Measurements from ENCODE around the gene PRAMEF8.
"Not testable (repeated sequence)": the region's sequence is repeated elsewhere in the genome, so short reads cannot be mapped to it uniquely, and the experiment has no call there.

The PRAMEF8 gene

GRCh38 chr1:13246554-13246871 lies 38.4 kb downstream of the PRAMEF8 start:
- H2BK12ac ChIP-seq (ENCODE audit: low read length); H2BK5ac ChIP-seq (ENCODE audit: low read length); H3K4me1 ChIP-seq (ENCODE audit: control insufficient read depth in 2 of 2, insufficient read depth in 1 of 2, low read depth in 1 of 2, low read length in 2 of 2); H3K27me3 ChIP-seq (ENCODE audit: control insufficient read depth in 3 of 3, insufficient read depth in 3 of 3, low read depth in 1 of 3, low read length in 3 of 3); H4K91ac ChIP-seq (ENCODE audit: low read depth, low read length, poor library complexity); H3K4me3 ChIP-seq (ENCODE audit: low read length in 2 of 2); H2AK5ac ChIP-seq (ENCODE audit: low read depth, low read length); H3K36me3 ChIP-seq (replicated peaks in 1 of 2; ENCODE audit: control insufficient read depth in 2 of 2, insufficient read depth in 2 of 2, low read length in 2 of 2); H3K9me3 ChIP-seq (replicated peaks in 1 of 2; ENCODE audit: control insufficient read depth in 2 of 2, insufficient read depth in 1 of 2, low read depth in 1 of 2, low read length in 2 of 2); H3K9ac ChIP-seq (ENCODE audit: low read depth, low read length, poor library complexity); H3K4me2 ChIP-seq (ENCODE audit: insufficient read depth, low read length, poor library complexity, severe bottlenecking); H2AFZ ChIP-seq (ENCODE audit: low read length); H3K18ac ChIP-seq (ENCODE audit: low read length); H2BK15ac ChIP-seq (ENCODE audit: low read length); H2BK120ac ChIP-seq (ENCODE audit: low read depth, low read length); DNase-seq (ENCODE audit: low spot score); H3K4ac ChIP-seq (ENCODE audit: low read length); H3K79me1 ChIP-seq (ENCODE audit: low read depth, low read length); H3K23ac ChIP-seq (ENCODE audit: low read depth, low read length, poor library complexity); H3K27ac ChIP-seq (replicated peaks; ENCODE audit: low read length); H3K14ac ChIP-seq (ENCODE audit: low read length); H4K8ac ChIP-seq (ENCODE audit: low read depth, low read length): not testable (repeated sequence)
- no CpG with 5 or more reads among the region's 2 CpGs for WGBS, 2 donors (ENCODE audit: extremely low coverage in 2 of 2, insufficient read length in 2 of 2, insufficient replicate concordance in 1 of 2)

- not testable (repeated sequence) for DNase-seq (ENCODE audit: low spot score); H3K4me1 ChIP-seq (ENCODE audit: control insufficient read depth in 2 of 2, insufficient read depth in 1 of 2, low read depth in 1 of 2, low read length in 2 of 2); H3K9ac ChIP-seq (ENCODE audit: low read depth, low read length, poor library complexity); H2AK5ac ChIP-seq (ENCODE audit: low read depth, low read length); H3K27ac ChIP-seq (replicated peaks; ENCODE audit: low read length); H3K27me3 ChIP-seq (ENCODE audit: control insufficient read depth in 3 of 3, insufficient read depth in 3 of 3, low read depth in 1 of 3, low read length in 3 of 3); H3K14ac ChIP-seq (ENCODE audit: low read length); H3K36me3 ChIP-seq (replicated peaks in 1 of 2; ENCODE audit: control insufficient read depth in 2 of 2, insufficient read depth in 2 of 2, low read length in 2 of 2); H3K23ac ChIP-seq (ENCODE audit: low read depth, low read length, poor library complexity); H2BK120ac ChIP-seq (ENCODE audit: low read depth, low read length); H4K8ac ChIP-seq (ENCODE audit: low read depth, low read length); H3K9me3 ChIP-seq (replicated peaks in 1 of 2; ENCODE audit: control insufficient read depth in 2 of 2, insufficient read depth in 1 of 2, low read depth in 1 of 2, low read length in 2 of 2); H4K91ac ChIP-seq (ENCODE audit: low read depth, low read length, poor library complexity); H3K4me3 ChIP-seq (ENCODE audit: low read length in 2 of 2); H2BK5ac ChIP-seq (ENCODE audit: low read length); H2AFZ ChIP-seq (ENCODE audit: low read length); H3K4me2 ChIP-seq (ENCODE audit: insufficient read depth, low read length, poor library complexity, severe bottlenecking); H2BK12ac ChIP-seq (ENCODE audit: low read length); H3K18ac ChIP-seq (ENCODE audit: low read length); H3K4ac ChIP-seq (ENCODE audit: low read length); H2BK15ac ChIP-seq (ENCODE audit: low read length); H3K79me1 ChIP-seq (ENCODE audit: low read depth, low read length)
- WGBS, 2 donors (ENCODE audit: extremely low coverage in 2 of 2, insufficient read length in 2 of 2, insufficient replicate concordance in 1 of 2): no CpG with 5 or more reads among the region's 5 CpGs
Measured at GRCh38 chr1:13245841-13246553, 38.9 kb downstream of the PRAMEF8 start.

- H3K27me3 ChIP-seq (ENCODE audit: control insufficient read depth in 3 of 3, insufficient read depth in 3 of 3, low read depth in 1 of 3, low read length in 3 of 3); H2BK5ac ChIP-seq (ENCODE audit: low read length); H2AFZ ChIP-seq (ENCODE audit: low read length); H3K9ac ChIP-seq (ENCODE audit: low read depth, low read length, poor library complexity); H3K14ac ChIP-seq (ENCODE audit: low read length); H3K27ac ChIP-seq (replicated peaks; ENCODE audit: low read length); H3K4ac ChIP-seq (ENCODE audit: low read length); H4K91ac ChIP-seq (ENCODE audit: low read depth, low read length, poor library complexity); H3K23ac ChIP-seq (ENCODE audit: low read depth, low read length, poor library complexity); H3K36me3 ChIP-seq (replicated peaks in 1 of 2; ENCODE audit: control insufficient read depth in 2 of 2, insufficient read depth in 2 of 2, low read length in 2 of 2); H4K8ac ChIP-seq (ENCODE audit: low read depth, low read length); H3K18ac ChIP-seq (ENCODE audit: low read length); DNase-seq (ENCODE audit: low spot score); H3K4me2 ChIP-seq (ENCODE audit: insufficient read depth, low read length, poor library complexity, severe bottlenecking); H3K9me3 ChIP-seq (replicated peaks in 1 of 2; ENCODE audit: control insufficient read depth in 2 of 2, insufficient read depth in 1 of 2, low read depth in 1 of 2, low read length in 2 of 2); H2BK120ac ChIP-seq (ENCODE audit: low read depth, low read length); H3K4me1 ChIP-seq (ENCODE audit: control insufficient read depth in 2 of 2, insufficient read depth in 1 of 2, low read depth in 1 of 2, low read length in 2 of 2); H2AK5ac ChIP-seq (ENCODE audit: low read depth, low read length); H3K4me3 ChIP-seq (ENCODE audit: low read length in 2 of 2); H2BK15ac ChIP-seq (ENCODE audit: low read length); H3K79me1 ChIP-seq (ENCODE audit: low read depth, low read length); H2BK12ac ChIP-seq (ENCODE audit: low read length): not testable (repeated sequence)
- no CpG with 5 or more reads among the region's 9 CpGs for WGBS, 2 donors (ENCODE audit: extremely low coverage in 2 of 2, insufficient read length in 2 of 2, insufficient replicate concordance in 1 of 2)
Measured at GRCh38 chr1:13243536-13244263, 41.2 kb downstream of the PRAMEF8 start.

- H3K9ac ChIP-seq (ENCODE audit: low read depth, low read length, poor library complexity); H3K14ac ChIP-seq (ENCODE audit: low read length); H4K8ac ChIP-seq (ENCODE audit: low read depth, low read length); H4K91ac ChIP-seq (ENCODE audit: low read depth, low read length, poor library complexity); H3K4me1 ChIP-seq (ENCODE audit: control insufficient read depth in 2 of 2, insufficient read depth in 1 of 2, low read depth in 1 of 2, low read length in 2 of 2); H3K36me3 ChIP-seq (replicated peaks in 1 of 2; ENCODE audit: control insufficient read depth in 2 of 2, insufficient read depth in 2 of 2, low read length in 2 of 2); H3K9me3 ChIP-seq (replicated peaks in 1 of 2; ENCODE audit: control insufficient read depth in 2 of 2, insufficient read depth in 1 of 2, low read depth in 1 of 2, low read length in 2 of 2); H2BK120ac ChIP-seq (ENCODE audit: low read depth, low read length); H3K4ac ChIP-seq (ENCODE audit: low read length); H2BK15ac ChIP-seq (ENCODE audit: low read length); H2AFZ ChIP-seq (ENCODE audit: low read length); H2AK5ac ChIP-seq (ENCODE audit: low read depth, low read length); H3K4me2 ChIP-seq (ENCODE audit: insufficient read depth, low read length, poor library complexity, severe bottlenecking); DNase-seq (ENCODE audit: low spot score); H2BK12ac ChIP-seq (ENCODE audit: low read length); H3K79me1 ChIP-seq (ENCODE audit: low read depth, low read length); H2BK5ac ChIP-seq (ENCODE audit: low read length); H3K23ac ChIP-seq (ENCODE audit: low read depth, low read length, poor library complexity); H3K18ac ChIP-seq (ENCODE audit: low read length); H3K4me3 ChIP-seq (ENCODE audit: low read length in 2 of 2); H3K27ac ChIP-seq (replicated peaks; ENCODE audit: low read length); H3K27me3 ChIP-seq (ENCODE audit: control insufficient read depth in 3 of 3, insufficient read depth in 3 of 3, low read depth in 1 of 3, low read length in 3 of 3): not testable (repeated sequence)
- no CpG with 5 or more reads among the region's 4 CpGs for WGBS, 2 donors (ENCODE audit: extremely low coverage in 2 of 2, insufficient read length in 2 of 2, insufficient replicate concordance in 1 of 2)
Measured at GRCh38 chr1:13239633-13240032, 45.3 kb downstream of the PRAMEF8 start.

All from neuronal stem cell (in vitro differentiated cells).